ENCODE results near the gene ADCYAP1R1. TPM values are rescaled to one million over a fixed set of nuclear protein-coding genes. Genes with fewer than 3 reads are reported as not detected.
"Not testable (repeated sequence)": the region's sequence is repeated elsewhere in the genome, so short reads cannot be mapped to it uniquely, and the experiment has no call there.

Gene ADCYAP1R1
- total RNA-seq, 2 donors from 2014 or later: 0.31 to 1.5 TPM

DNA sequence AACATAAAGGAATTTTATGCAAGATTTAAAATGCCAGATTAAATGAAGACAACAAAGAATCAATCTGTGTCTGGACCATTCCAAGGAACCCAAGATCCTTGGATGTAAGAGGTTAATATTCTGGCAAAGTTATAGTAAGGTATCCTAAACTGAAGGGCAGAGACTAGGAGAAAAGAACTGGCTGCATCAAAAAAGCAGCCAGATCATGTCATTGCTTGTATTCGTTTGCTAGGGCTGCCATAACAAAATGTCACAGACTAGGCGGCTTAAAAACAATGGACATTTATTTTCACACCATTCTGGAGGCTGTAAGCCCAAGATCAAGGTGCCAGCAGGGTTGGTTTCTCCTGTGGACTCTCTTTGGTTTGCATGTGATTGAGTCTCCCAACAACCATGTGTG lies 99.7 kb downstream of the ADCYAP1R1 start:
- no peak for DNase-seq
- no peak for ATAC-seq
- intact Hi-C loops (cut with DNase I, micrococcal nuclease): no loop called here

DNA sequence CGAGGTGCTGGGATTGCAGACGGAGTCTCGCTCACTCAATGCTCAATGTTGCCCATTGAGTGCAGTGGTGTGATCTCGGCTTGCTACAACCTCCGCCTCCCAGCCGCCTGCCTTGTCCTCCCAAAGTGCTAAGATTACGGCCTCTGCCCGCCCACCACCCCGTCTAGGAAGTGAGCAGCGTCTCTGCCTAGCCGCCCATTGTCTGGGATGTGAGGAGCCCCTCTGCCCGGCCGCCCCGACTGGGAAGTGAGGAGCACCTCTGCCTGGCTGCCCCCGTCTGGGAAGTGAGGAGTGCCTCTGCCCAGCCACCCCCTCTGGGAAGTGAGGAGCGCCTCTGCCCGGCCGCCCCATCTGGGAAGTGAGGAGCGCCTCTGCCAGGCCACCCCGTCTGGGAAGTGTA lies 101.2 kb downstream of the ADCYAP1R1 start:
- intact Hi-C loops (cut with DNase I, micrococcal nuclease); DNase-seq; ATAC-seq: not testable (repeated sequence)

DNA sequence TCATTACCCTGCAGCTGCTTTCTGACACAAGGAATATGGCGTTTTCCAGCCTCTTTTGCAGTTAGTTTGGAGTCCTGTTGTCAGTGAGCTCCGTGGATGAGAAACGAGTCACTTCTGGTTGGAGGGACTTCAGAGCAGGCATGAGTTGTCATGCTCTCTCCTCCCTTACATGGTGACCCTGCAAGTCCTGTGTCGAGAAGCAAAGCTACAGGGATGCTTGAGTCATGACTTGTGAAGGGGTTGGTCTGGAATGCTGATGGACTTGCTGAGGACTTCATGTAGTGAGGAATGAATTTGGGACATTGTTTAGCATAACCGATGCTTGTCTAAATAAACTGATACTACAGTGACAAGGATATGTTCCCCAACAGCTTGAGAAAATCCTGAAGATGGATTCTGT lies 108.8 kb downstream of the ADCYAP1R1 start:
- no peak for ATAC-seq
- intact Hi-C loops (cut with DNase I, micrococcal nuclease): no loop called here
- DNase-seq: no peak

Other genes starting within 250 kb of the ADCYAP1R1 start
- gene AQP1, start 140.5 kb upstream of the ADCYAP1R1 start, total RNA-seq: 10 to 100 TPM; 27.6 to 45.5 TPM
- gene GHRHR, start 88.4 kb upstream of the ADCYAP1R1 start, total RNA-seq: not detected